Thyroid gland (tissue), 4 donors: Measurements from ENCODE around the gene POPDC3. TPM values are rescaled to one million over a fixed set of nuclear protein-coding genes. Genes with fewer than 3 reads are reported as not detected.

ENCODE experiments used
- DNase-seq, 2 donors: peaks; one replicate each; pipeline ENCODE4 v3.0.0-alpha.2; 2019
- H3K27ac ChIP-seq, 3 donors: fragments of 200-600 bp; sonication (generic); 1 replicate in 2 of 3; 2 replicates in 1 of 3; pipeline ENCODE4 v1.5.1; 2016 to 2019; ENCODE audit warnings: mild to moderate bottlenecking in 1 of 3, moderate library complexity in 1 of 3
- H3K27me3 ChIP-seq: fragments of 200-600 bp; sonication (generic); one replicate; pipeline ENCODE4 v1.5.1; 2019
- H3K36me3 ChIP-seq, 2 donors: fragments of 200-600 bp; sonication (generic); one replicate each; pipeline ENCODE4 v1.5.1; 2016 to 2019
- H3K4me1 ChIP-seq, 2 donors: fragments of 200-600 bp; sonication (generic); one replicate each; pipeline ENCODE4 v1.5.1; 2017 to 2019
- H3K4me3 ChIP-seq, 3 donors: fragments of 200-600 bp; sonication (generic); replicated peaks in 1 of 3; 1 replicate in 2 of 3; 2 replicates in 1 of 3; pipeline ENCODE4 v1.5.1; 2016; ENCODE audit warnings: mild to moderate bottlenecking in 1 of 3
- H3K9me3 ChIP-seq: fragments of 200-600 bp; sonication (generic); one replicate; pipeline ENCODE4 v1.5.1; 2017
- POLR2A ChIP-seq, 2 donors: fragments of 450-650 bp; IDR thresholded peaks; one replicate each; pipeline ENCODE4 v1.6.1; 2017; ENCODE audit warnings: antibody characterized with exemption in 2 of 2, mild to moderate bottlenecking in 2 of 2, moderate library complexity in 1 of 2
- whole genome bisulfite sequencing, 2 donors: methylation state at CpG; one replicate each; pipeline ENCODE4 v1.1.5; 2017; 5-methylcytosine and 5-hydroxymethylcytosine counted together
- intact Hi-C: fragments of 100-400 bp; cut with DNase I; formaldehyde crosslinking; loops from one replicate; pipeline ENCODE4 v1.15.1; 2023
- total RNA-seq, 4 donors: library from RNA; depleted of rRNA; stranded (reverse); fragments of >200 nt; gene quantifications; one replicate each; pipeline ENCODE4 v1.2.3, GENCODE V29; 2016
- TF ChIP-seq, protein P1 (sequence below), 6 experiments: fragments of 200-600 bp in 3 of 6; fragments of 450-650 bp in 3 of 6; sonication (generic) in 3 of 6; IDR thresholded peaks; one replicate each; pipeline ENCODE4 v1.5.1; 2016 to 2019; ENCODE audit warnings: antibody characterized with exemption in 6 of 6, mild to moderate bottlenecking in 2 of 6, inconsistent platforms in 1 of 6, moderate library complexity in 1 of 6

POPDC3 gene
- total RNA-seq, 4 donors from 2014 or later = 0.33 TPM; not detected in 3

DNA sequence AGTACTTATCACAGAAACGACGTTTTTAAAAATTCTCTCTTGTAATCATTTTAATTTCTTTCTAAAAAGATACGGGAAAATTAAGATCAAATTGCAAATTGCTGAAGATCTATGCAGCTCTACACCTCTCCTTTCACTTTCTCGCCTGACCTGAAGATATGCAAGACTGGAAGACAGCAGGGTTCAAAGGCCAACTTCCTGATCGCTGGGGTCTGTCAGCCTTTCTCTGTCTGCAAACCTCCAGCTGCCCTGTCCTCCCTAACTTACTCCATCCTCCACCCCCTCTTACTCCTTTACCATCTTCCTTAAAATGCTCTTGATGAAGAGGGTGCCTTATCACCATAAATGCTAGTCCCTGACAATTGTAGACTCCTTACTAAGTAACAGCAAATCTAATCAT, 63.7 kb downstream of the POPDC3 start:
- no peak for TF ChIP-seq POLR2A (IDR thresholded peaks at IDR 0.05)
- TF ChIP-seq, protein P1, sequence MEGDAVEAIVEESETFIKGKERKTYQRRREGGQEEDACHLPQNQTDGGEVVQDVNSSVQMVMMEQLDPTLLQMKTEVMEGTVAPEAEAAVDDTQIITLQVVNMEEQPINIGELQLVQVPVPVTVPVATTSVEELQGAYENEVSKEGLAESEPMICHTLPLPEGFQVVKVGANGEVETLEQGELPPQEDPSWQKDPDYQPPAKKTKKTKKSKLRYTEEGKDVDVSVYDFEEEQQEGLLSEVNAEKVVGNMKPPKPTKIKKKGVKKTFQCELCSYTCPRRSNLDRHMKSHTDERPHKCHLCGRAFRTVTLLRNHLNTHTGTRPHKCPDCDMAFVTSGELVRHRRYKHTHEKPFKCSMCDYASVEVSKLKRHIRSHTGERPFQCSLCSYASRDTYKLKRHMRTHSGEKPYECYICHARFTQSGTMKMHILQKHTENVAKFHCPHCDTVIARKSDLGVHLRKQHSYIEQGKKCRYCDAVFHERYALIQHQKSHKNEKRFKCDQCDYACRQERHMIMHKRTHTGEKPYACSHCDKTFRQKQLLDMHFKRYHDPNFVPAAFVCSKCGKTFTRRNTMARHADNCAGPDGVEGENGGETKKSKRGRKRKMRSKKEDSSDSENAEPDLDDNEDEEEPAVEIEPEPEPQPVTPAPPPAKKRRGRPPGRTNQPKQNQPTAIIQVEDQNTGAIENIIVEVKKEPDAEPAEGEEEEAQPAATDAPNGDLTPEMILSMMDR (IDR thresholded peaks at IDR 0.05) = no peak
- Histone ChIP-seq H3K4me1 (no peaks in the 10 kb centered on the region), H3K9me3 (no peaks in the 10 kb centered on the region), H3K27me3 (no peaks in the 10 kb centered on the region), H3K36me3 (no peaks in the 10 kb centered on the region), H3K4me3 (no peak overlapping the region), H3K27ac (no peak overlapping the region)
- no peak for DNase-seq
- intact Hi-C loops = no loop called here
- 84 to 85% methylated on average over 5 of the region's 5 CpGs for WGBS, 2 donors

DNA sequence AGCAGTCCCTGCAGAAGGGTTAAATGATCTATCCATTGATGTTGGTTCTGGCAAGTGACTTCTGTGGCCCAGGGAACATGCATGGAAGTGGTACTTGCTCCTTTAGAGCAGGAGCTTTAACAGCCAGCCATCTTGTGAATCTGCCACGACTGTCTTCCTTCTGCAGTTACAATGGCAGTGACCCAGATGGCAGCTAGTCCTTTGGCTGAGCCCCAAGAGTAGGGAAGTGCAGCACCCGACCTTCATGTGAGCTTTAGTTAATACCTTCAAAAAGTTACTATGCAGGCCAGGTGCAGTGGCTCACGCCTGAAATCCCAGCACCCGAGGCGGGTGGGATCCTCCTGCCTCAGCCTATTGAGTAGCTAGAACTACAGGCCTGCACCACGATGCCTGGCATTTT, 66.4 kb downstream of the POPDC3 start:
- intact Hi-C loops = no loop called here
- TF ChIP-seq, protein P1 (IDR thresholded peaks at IDR 0.05) = no peak
- no peak for TF ChIP-seq POLR2A (IDR thresholded peaks at IDR 0.05)
- H3K9me3 ChIP-seq = no peaks in the 10 kb centered on the region
- WGBS, 2 donors = 71 to 77% methylated on average over 6 of the region's 6 CpGs
- no peaks in the 10 kb centered on the region for H3K27me3 ChIP-seq
- no peaks in the 10 kb centered on the region for H3K36me3 ChIP-seq
- no peaks in the 10 kb centered on the region for H3K4me1 ChIP-seq
- no peak for DNase-seq
- H3K4me3 ChIP-seq = no peak overlapping the region
- H3K27ac ChIP-seq = no peak overlapping the region

DNA sequence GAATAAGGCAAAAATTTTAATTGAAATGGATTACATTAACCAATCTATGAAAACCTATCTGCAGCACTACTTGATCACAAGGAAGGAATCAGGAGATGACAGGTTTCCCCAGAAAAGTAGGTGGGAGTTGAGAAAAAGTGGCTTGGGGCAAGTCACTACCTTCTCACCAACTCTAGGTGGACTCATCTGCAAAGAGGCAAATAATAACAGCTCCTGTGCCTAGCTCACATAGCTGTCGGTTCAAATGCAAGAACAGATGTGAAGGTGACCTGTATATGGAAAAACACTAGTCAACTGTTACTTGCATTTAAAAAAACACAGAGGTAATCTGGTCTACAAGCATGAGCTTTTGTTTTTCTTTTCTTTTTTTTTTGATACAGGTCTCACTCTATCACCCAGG, 67.2 kb downstream of the POPDC3 start:
- intact Hi-C loops = no loop called here
- 96 to 98% methylated on average over 1 of the region's 1 CpG for WGBS, 2 donors
- H3K36me3 ChIP-seq = no peaks in the 10 kb centered on the region

DNA sequence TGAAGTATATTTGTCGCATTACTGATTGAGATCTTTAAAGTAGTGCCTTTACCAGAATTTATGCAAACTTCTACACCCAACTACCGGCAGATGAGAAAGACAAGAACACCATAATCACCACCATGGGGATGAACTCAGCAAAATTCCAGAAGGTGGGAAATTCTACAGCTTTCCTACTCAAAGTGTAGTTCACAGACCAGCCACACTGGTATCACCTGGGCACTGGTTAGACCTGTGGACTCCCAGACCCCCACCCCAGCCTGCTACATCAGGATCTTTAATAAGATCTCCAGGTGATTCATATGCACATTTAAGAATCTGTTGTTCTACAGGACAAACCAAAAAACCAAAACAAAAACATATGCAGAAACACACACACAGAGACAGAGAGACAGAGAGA, 67.9 kb downstream of the POPDC3 start:
- Histone ChIP-seq H3K36me3 (no peaks in the 10 kb centered on the region), H3K27me3 (no peaks in the 10 kb centered on the region), H3K4me1 (peaks cover 0 to 10% of the 10 kb centered on the region in 2 donors), H3K9me3 (no peaks in the 10 kb centered on the region), H3K27ac (no peak overlapping the region), H3K4me3 (no peak overlapping the region)
- WGBS, 2 donors = 91 to 95% methylated on average over 2 of the region's 2 CpGs
- no peak for DNase-seq
- no peak for TF ChIP-seq POLR2A (IDR thresholded peaks at IDR 0.05)
- TF ChIP-seq, protein P1 (IDR thresholded peaks at IDR 0.05) = no peak
- intact Hi-C loops = no loop called here

More for the DNA sequence above, 67.2 kb downstream of the POPDC3 start:
- Histone ChIP-seq H3K4me1 (peaks cover 0 to 5% of the 10 kb centered on the region in 2 donors), H3K27ac (no peak overlapping the region), H3K27me3 (no peaks in the 10 kb centered on the region), H3K4me3 (no peak overlapping the region), H3K9me3 (no peaks in the 10 kb centered on the region)
- DNase-seq = no peak
- TF ChIP-seq, protein P1 (IDR thresholded peaks at IDR 0.05) = no peak
- TF ChIP-seq POLR2A (IDR thresholded peaks at IDR 0.05) = no peak

DNA sequence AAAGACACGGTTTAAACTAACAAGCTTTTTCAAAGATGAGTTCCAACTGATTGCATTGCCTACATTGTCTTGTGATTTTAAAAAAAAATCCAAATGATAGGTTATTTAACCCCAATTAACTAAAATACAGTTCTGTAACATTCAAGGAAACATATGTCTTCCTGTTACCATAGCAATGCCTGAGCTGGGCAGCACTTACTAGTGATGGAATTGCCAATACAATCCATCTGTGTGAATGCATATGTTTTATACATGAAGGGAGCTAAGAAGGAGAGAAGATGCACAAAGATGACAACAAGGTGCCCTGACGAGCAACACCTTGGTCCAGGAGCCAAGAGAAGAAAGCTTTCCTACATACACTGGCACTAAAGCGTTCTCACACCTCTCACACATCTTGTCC, 68.7 kb downstream of the POPDC3 start:
- no peaks in the 10 kb centered on the region for H3K27me3 ChIP-seq
- no peaks in the 10 kb centered on the region for H3K36me3 ChIP-seq
- TF ChIP-seq, protein P1 (IDR thresholded peaks at IDR 0.05) = no peak
- no peak for TF ChIP-seq POLR2A (IDR thresholded peaks at IDR 0.05)
- H3K9me3 ChIP-seq = no peaks in the 10 kb centered on the region
- intact Hi-C loops = no loop called here
- WGBS, 2 donors = 86 to 93% methylated on average over 3 of the region's 3 CpGs
- no peak overlapping the region for H3K4me3 ChIP-seq
- no peak for DNase-seq
- peaks cover 5 to 18% of the 10 kb centered on the region in 2 donors for H3K4me1 ChIP-seq
- no peak overlapping the region for H3K27ac ChIP-seq
